CD14-positive monocyte (primary cell): Measurements from ENCODE around the gene SRRD. TPM values are rescaled to one million over a fixed set of nuclear protein-coding genes. Genes with fewer than 3 reads are reported as not detected.

Experiments
- DNase-seq, 3 donors: peaks; one replicate each; pipeline ENCODE4 v3.0.0-alpha.2; 2011 to 2022
- H2AFZ ChIP-seq: 2 replicates; pipeline ENCODE4 v1.6.0; 2012; ENCODE audit warnings: mild to moderate bottlenecking, low read depth, low read length, inconsistent platforms; ENCODE audit not compliant: insufficient read depth, poor library complexity, severe bottlenecking
- H3K27ac ChIP-seq, 2 donors: 1 replicate in 1 of 2; 2 replicates in 1 of 2; pipeline ENCODE4 v1.5.1; 2012 to 2013; ENCODE audit warnings: low read length in 2 of 2, control low read depth in 1 of 2, inconsistent platforms in 1 of 2, low read depth in 1 of 2, mild to moderate bottlenecking in 1 of 2
- H3K27me3 ChIP-seq, 2 donors: one replicate each; pipeline versions ENCODE4 v1.6.0 to v1.6.1; 2011 to 2013; ENCODE audit warnings: low read length in 2 of 2; ENCODE audit not compliant: control insufficient read depth in 2 of 2, insufficient read depth in 2 of 2
- H3K36me3 ChIP-seq, 2 donors: replicated peaks in 1 of 2; 1 replicate in 1 of 2; 2 replicates in 1 of 2; pipeline versions ENCODE4 v1.5.1 to v1.6.1; 2012 to 2013; ENCODE audit warnings: low read length in 2 of 2, control low read depth in 1 of 2, inconsistent platforms in 1 of 2, mild to moderate bottlenecking in 1 of 2; ENCODE audit not compliant: insufficient read depth in 2 of 2, control insufficient read depth in 1 of 2
- H3K4me1 ChIP-seq, 2 donors: 1 replicate in 1 of 2; 2 replicates in 1 of 2; pipeline versions ENCODE4 v1.5.1 to v1.6.1; 2012 to 2013; ENCODE audit warnings: low read length in 2 of 2, control low read depth in 1 of 2, inconsistent platforms in 1 of 2, mild to moderate bottlenecking in 1 of 2, moderate library complexity in 1 of 2; ENCODE audit not compliant: insufficient read depth in 2 of 2, control insufficient read depth in 1 of 2
- H3K4me2 ChIP-seq: replicated peaks from 2 replicates; pipeline ENCODE3; 2012; ENCODE audit warnings: low read length, moderate library complexity, mild to moderate bottlenecking; ENCODE audit not compliant: poor library complexity, severe bottlenecking; ENCODE audit errors: extremely low read depth
- H3K4me3 ChIP-seq, 3 experiments: fragments of 200-600 bp in 1 of 3; sonication (generic) in 1 of 3; replicated peaks in 1 of 3; 1 replicate in 2 of 3; 2 replicates in 1 of 3; pipeline ENCODE4 v1.5.1; 2011 to 2013; ENCODE audit warnings: low read length in 3 of 3, mild to moderate bottlenecking in 3 of 3, control low read depth in 2 of 3, low read depth in 2 of 3, inconsistent platforms in 1 of 3, moderate library complexity in 1 of 3
- H3K79me2 ChIP-seq: 2 replicates; pipeline ENCODE4 v1.6.0; 2012; ENCODE audit warnings: mild to moderate bottlenecking, control low read depth, inconsistent platforms, low read length, moderate library complexity; ENCODE audit not compliant: insufficient read depth
- H3K9ac ChIP-seq: 2 replicates; pipeline ENCODE4 v1.6.0; 2017; ENCODE audit warnings: low read length, mild to moderate bottlenecking; ENCODE audit not compliant: insufficient read depth, poor library complexity, severe bottlenecking
- H3K9me3 ChIP-seq, 2 donors: replicated peaks in 1 of 2; 1 replicate in 1 of 2; 2 replicates in 1 of 2; pipeline versions ENCODE4 v1.5.1 to v1.6.1; 2012 to 2013; ENCODE audit warnings: low read length in 2 of 2, control low read depth in 1 of 2; ENCODE audit not compliant: control insufficient read depth in 1 of 2, insufficient read depth in 1 of 2
- H4K20me1 ChIP-seq: 2 replicates; pipeline ENCODE4 v1.6.0; 2012; ENCODE audit warnings: mild to moderate bottlenecking, low read length, control low read depth, moderate library complexity; ENCODE audit not compliant: insufficient read depth
- H3K27ac Mint-ChIP-seq, 7 donors: one replicate each; pipeline ENCODE4 v1.8.0; 2020; ENCODE audit warnings: mild to moderate bottlenecking in 7 of 7, mixed read lengths in 7 of 7, moderate library complexity in 6 of 7, inconsistent platforms in 2 of 7
- H3K27me3 Mint-ChIP-seq, 3 donors: one replicate each; pipeline ENCODE4 v1.8.0; 2021 to 2022; ENCODE audit warnings: low read depth in 3 of 3, mild to moderate bottlenecking in 3 of 3, mixed read lengths in 3 of 3, moderate library complexity in 3 of 3, inconsistent platforms in 1 of 3
- H3K36me3 Mint-ChIP-seq, 2 donors: one replicate each; pipeline ENCODE4 v1.8.0; 2020; ENCODE audit warnings: mixed read lengths in 2 of 2, inconsistent platforms in 1 of 2, mild to moderate bottlenecking in 1 of 2
- H3K4me1 Mint-ChIP-seq: one replicate; pipeline ENCODE4 v1.8.0; 2020; ENCODE audit warnings: mild to moderate bottlenecking, mixed read lengths
- H3K4me3 Mint-ChIP-seq, 2 donors: one replicate each; pipeline ENCODE4 v1.8.0; 2020; ENCODE audit warnings: mild to moderate bottlenecking in 2 of 2, mixed read lengths in 2 of 2, moderate library complexity in 1 of 2
- H3K9me3 Mint-ChIP-seq, 7 donors: one replicate each; pipeline ENCODE4 v1.8.0; 2020 to 2022; ENCODE audit warnings: mixed read lengths in 7 of 7, mild to moderate bottlenecking in 6 of 7, moderate library complexity in 6 of 7, inconsistent platforms in 2 of 7
- CTCF ChIP-seq: fragments of 200-600 bp; IDR thresholded peaks from one replicate; pipeline ENCODE4 v1.8.0; 2022; ENCODE audit warnings: antibody characterized with exemption, mild to moderate bottlenecking
- WGBS: methylation state at CpG from one replicate; pipeline ENCODE4 v1.1.5; 2013; ENCODE audit warnings: missing lambda C conversion rate; ENCODE audit not compliant: insufficient coverage; 5-methylcytosine and 5-hydroxymethylcytosine counted together
- intact Hi-C, 2 donors: fragments of 100-400 bp; cut with micrococcal nuclease; formaldehyde crosslinking; loops; one replicate each; pipeline versions ENCODE4 v1.15.0 to v1.15.1; 2023
- polyA plus RNA-seq, 3 donors: library from polyadenylated mRNA; depleted of rRNA in 1 of 3; unstranded in 2 of 3; stranded (reverse) in 1 of 3; fragments of 300-500 nt in 2 of 3; fragments of >200 nt in 1 of 3; fragmentation: Illumina TruSeq in 2 of 3; gene quantifications; 1 replicate in 2 of 3; 2 replicates in 1 of 3; pipeline ENCODE4 v1.2.3, GENCODE V29; 2012 to 2021

The SRRD gene
- polyA plus RNA-seq, 3 donors: 3.7 to 15.0 (median 10.0) TPM

- no peak overlapping the region for H3K4me2 ChIP-seq
- no peak for TF ChIP-seq CTCF
- H3K9me3 ChIP-seq: no peaks in the 10 kb centered on the region
- no peaks in the 10 kb centered on the region for H3K27me3 ChIP-seq
- no peak overlapping the region for H3K9ac ChIP-seq
- 100% methylated on average over 1 of the region's 2 CpGs for WGBS
- Mint-ChIP-seq H3K4me1 (peaks cover 36% of the 10 kb centered on the region), H3K4me3 (no peak overlapping the region), H3K9me3 (peaks cover 0 to 1% (median 0%) of the 10 kb centered on the region in 7 donors), H3K27me3 (peaks cover 0 to 5% (median 0%) of the 10 kb centered on the region in 3 donors), H3K36me3 (peaks cover 52 to 75% of the 10 kb centered on the region in 2 donors), H3K27ac (peak overlapping the region in 2 of 7 donors; percentile 38 to 43)
- H4K20me1 ChIP-seq: peaks cover under 1% of the 10 kb centered on the region
- DNase-seq: no peak
- H3K4me1 ChIP-seq: peaks cover 30 to 33% of the 10 kb centered on the region in 2 donors
- no peak overlapping the region for H3K4me3 ChIP-seq
- intact Hi-C loops: loop anchor here in 1 of 2 donors (5.0 kb wide), 1 partner anchor 47 kb away; no protein-coding TSS in a partner anchor
- peak overlapping the region in 1 of 2 donors; percentile 6 for H3K27ac ChIP-seq
- H2AFZ ChIP-seq: no peak overlapping the region
- peaks cover 27% of the 10 kb centered on the region for H3K79me2 ChIP-seq
- peaks cover 52 to 77% of the 10 kb centered on the region in 2 donors for H3K36me3 ChIP-seq
Measured at GRCh38 chr22:26540119-26540518, 56.4 kb downstream of the SRRD start.

DNA sequence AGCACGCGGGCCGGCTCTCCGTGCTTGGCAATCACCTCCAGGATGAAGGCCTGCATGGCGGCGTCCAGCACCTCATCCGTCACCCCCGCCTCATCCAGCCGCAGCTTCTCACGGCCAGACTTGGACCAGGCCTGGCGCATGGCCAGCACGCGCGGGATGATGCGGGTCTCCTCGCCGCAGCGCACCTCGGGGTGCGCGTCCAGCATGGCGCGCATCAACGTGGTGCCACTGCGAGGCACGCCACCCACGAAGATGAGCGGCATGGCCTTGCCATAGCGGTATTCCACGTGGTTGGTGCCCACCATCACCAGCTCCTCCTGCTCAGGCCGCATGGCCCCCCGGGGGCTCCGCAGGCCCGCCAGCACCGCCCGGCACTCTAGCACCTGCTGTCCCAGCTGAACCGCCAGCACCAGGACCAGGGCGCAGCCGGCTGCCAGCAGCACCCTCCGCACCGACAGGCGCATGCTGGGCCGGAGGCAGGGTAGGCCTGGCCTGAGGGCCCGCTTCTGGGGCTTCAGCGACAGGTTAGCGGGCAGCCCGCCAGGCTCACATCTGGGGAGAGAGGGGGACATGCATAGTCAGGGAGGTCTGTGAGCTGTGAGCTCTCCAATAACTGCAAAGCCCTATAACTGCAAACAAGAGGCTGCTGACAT is 57.6 kb downstream of the SRRD start:
- 96% methylated on average over 40 of the region's 47 CpGs for WGBS
- peaks cover 38% of the 10 kb centered on the region for H3K79me2 ChIP-seq
- no peak overlapping the region for H3K4me2 ChIP-seq
- Mint-ChIP-seq H3K4me1 (peaks cover 27% of the 10 kb centered on the region), H3K36me3 (peaks cover 52 to 78% of the 10 kb centered on the region in 2 donors), H3K27me3 (peaks cover 0 to 5% (median 0%) of the 10 kb centered on the region in 3 donors), H3K4me3 (no peak overlapping the region), H3K27ac (peak overlapping the region in 2 of 7 donors; percentile 10 to 68), H3K9me3 (peaks cover 0 to 1% (median 0%) of the 10 kb centered on the region in 7 donors)
- H3K9me3 ChIP-seq: no peaks in the 10 kb centered on the region
- H3K9ac ChIP-seq: no peak overlapping the region
- H4K20me1 ChIP-seq: peaks cover 12% of the 10 kb centered on the region
- intact Hi-C loops: loop anchor here in 1 of 2 donors (5.0 kb wide), 1 partner anchor 46 kb away; no protein-coding TSS in a partner anchor
- peaks cover 24 to 28% of the 10 kb centered on the region in 2 donors for H3K4me1 ChIP-seq
- no peaks in the 10 kb centered on the region for H3K27me3 ChIP-seq
- H2AFZ ChIP-seq: no peak overlapping the region
- no peak for TF ChIP-seq CTCF
- H3K27ac ChIP-seq: peak overlapping the region in 1 of 2 donors; percentile 31
- DNase-seq: no peak
- no peak overlapping the region for H3K4me3 ChIP-seq
- peaks cover 44 to 69% of the 10 kb centered on the region in 2 donors for H3K36me3 ChIP-seq
